ENCODE results near the gene TXK.
A peak's percentile ranks its signal among the peaks of the same experiment; 100 is the strongest.
"Not testable (repeated sequence)": the region's sequence is repeated elsewhere in the genome, so short reads cannot be mapped to it uniquely, and the experiment has no call there.

The TXK gene

DNA sequence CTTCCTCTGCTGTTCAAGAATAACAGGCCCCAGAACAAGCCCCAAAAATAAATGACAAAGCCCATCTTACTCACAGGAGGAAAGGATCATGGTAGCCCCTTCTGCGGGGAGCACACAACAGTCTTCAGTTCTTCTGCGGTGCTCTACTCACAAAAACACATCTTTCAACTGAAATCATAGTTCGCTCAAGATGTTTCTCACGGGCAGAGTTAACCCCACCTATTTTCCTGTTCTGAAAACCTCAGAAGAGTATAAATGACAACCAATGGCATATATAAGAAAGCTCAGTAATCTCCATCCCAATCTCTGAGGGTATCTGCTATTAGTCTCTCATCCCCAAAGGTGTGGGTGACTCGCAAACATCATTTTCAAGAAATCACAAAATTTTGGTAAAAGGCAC is at the start of gene TXK:
Gene TXK, minus strand, starts transcription at position 170 of the 400 bp plus-strand sequence. Its CDS starts 80 bp downstream, at position 90.
- DNase-seq: no peak

DNA sequence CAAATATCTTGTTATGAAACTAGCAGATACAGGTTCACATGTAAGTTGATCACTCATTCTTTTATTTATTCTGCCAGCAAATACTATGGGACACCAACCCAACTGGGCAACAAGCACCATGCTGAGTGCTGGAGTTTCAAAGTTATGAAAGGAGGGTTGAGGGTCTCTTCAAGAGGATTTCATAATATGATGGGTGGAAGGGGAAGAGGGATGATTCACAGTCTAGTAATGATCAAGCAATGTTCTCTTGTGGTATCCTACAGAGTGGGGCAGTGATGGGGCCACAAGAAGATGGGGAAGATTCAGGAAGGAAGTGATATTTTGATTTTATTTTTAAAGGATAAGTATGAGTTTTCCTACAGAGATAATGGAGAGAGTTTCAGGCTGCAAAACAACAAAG is 46.2 kb upstream of the TXK start:
- no peak for DNase-seq

GRCh38 chr4:48178931-48179330 is 44.9 kb upstream of the TXK start:
- DNase-seq: no peak

DNA sequence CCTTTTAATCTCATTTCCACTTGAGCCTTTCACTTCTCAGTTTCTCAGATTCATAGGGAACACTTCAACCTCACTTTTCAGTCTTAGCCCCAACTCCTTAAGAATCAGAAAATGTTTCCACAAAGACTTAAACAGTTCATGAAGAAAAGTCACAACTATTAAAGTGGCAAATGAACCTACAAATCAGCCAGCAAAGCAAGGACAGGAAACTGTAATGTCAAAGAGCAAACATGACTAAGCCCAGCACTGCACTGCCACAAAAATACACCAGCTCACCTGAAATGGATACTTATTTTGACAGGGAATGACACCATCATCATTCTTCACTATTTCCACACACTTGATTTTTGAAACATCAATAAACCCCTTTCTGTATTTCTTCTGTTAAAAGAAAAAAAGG is 41.8 kb upstream of the TXK start:
- DNase-seq: no peak

GRCh38 chr4:48175328-48175727 is 41.3 kb upstream of the TXK start:
- DNase-seq: peak; percentile 60

DNA sequence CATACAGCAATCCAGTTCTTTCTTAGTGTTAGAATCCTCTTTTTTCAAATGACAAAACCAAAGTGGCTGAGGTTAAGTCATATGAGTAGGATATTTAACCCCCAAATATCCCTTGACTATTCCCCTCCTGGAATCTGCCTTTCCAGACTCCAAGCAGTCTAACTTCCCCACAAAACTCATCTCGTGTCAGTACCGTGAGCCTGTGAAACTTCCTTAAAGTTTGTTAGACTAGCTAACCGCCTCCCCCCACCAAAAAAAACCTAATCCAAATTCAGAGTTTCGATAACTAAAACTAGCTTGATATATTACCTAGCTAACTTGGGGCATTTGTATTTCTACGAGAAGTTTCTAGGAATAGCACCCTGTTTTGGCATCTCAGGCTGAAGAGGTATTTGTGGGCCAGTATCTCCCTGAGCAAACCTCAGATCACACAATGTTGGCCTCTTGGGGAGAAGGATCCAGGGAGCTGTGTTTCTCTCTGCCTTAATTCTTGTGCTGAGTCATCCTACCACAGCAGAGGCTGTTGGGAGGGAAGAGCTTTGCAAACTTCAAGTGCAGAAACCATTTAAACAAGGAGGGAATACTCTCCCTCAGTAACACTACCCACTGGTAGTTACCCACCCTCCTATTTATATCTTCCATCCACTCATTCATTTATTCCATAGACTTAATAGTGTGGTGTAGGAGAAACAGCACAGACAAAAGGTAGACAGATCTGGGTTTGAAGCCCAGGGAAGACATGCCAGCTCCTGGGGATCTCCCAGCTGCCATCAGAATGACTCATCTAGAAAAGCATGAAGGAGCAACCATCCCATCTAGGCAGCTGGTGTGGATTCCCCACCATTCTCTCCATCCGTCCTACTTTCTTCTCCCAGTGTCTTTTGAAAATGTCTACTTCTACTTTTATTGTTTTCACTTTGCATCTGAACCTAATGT is 39.3 kb upstream of the TXK start:
- peak; percentile 80 for DNase-seq

- DNase-seq: no peak
Observed at GRCh38 chr4:48172651-48173050, 38.6 kb upstream of the TXK start.

DNA sequence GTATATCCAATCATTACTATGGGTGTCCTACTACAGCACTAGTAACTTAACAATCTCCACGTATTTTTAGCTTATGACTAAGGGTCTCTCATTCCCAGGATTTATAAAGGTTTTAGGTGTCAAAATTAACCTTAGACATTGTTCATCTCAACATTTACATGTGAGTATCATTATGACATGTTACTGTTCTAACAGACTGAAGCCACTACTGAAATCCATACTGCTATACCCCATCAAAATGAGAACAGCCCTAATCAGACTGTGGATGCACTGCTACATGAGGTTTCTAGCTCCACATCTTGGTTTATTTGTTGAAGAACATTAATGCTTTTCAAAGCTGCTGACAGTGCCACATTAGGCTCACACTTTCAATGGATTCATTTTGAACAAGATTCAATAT is 35.6 kb upstream of the TXK start:
- DNase-seq: no peak

DNA sequence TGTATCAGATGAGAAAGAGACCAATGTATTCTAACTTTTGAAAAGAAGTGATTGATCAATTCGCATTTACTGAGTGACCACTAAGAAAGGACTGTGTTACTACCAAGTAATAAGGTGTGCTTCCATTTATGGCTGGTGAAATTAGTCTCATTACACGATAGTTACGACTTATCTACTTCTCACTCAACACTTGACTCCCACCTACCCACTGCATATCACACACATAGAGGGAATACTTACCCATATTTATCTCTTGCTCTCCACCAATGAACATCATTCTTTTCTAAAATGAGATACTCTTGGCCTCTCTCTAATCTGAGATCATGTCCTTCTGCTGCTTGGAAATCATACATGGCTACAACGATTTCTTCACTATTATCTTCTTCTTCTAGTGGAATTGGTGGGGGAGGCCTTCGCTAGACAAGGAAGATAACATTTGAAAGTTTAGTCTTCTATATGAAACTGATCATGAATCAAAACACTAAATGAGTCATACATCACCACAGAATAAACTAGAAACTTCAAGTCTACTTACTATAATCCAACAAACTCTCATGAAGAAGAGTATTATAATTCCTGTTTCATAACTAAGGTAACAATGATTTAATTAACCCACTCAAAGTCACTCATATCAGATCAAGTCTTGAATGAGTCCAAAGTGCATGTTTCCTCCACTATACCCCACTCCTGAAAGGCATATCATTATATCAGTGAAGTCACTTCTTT is 33.7 kb upstream of the TXK start:
- DNase-seq: no peak

GRCh38 chr4:48164561-48164960 is 30.5 kb upstream of the TXK start:
- not testable (repeated sequence) for DNase-seq

GRCh38 chr4:48163746-48164145 is 29.7 kb upstream of the TXK start:
- no peak for DNase-seq

DNA sequence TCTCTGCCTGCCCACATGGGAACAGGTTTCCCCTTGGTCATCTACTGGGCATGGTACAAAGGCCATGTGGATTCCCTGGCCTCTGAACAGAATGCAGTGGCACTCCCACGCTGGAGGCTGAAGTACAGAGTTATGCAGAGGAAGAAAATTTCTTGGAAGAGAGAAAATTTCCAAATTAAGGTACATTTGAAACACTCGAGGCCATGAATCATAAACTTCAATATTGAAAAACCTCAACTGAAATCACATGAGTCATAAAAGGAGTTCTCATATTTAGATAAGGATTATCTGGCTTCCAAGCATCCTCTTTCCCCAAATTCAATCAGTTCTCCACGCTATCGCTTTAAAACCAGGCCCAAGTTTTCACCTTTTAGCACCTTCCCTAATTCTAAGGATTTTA is 28.1 kb upstream of the TXK start:
- no peak for DNase-seq

- DNase-seq: no peak
Observed at GRCh38 chr4:48157271-48157670, 23.2 kb upstream of the TXK start.

DNA sequence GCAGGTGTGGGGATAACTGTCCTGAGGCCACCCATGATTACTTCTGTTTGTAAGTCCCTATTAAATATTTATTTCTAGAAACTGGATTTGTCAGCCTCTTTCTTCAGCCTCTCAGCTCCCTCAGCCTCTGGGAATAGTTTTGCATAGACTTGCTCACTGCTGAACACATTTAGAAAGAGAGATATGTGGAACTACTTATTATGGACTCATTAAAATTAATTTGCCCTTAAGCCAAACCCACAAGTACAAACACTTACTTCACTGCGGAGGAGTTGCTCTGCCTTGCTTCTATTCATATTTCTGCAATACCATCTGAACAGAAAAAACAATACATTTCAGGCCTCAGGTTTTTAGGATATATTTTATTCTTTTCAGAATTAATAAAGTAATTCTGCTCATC is 22.4 kb upstream of the TXK start:
- no peak for DNase-seq

- no peak for DNase-seq
Observed at GRCh38 chr4:48153791-48154550, 19.9 kb upstream of the TXK start.

DNA sequence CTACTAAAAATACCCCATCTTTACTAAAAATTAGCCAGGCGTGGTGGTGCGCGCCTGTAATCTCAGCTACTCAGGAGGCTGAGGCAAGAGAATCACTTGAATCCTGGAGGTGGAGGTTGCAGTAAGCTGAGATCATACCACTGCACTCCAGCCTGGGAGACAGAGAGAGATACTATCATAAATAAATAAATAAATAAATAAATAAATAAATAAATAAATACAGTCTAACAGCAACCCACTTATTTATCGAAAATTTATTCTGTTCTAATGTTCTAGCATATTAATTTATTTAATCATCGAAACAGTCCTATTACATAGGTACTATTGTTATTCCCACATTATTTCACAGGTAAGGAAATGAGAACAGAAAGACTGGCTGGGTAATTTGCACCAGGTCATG is 18.2 kb upstream of the TXK start:
- no peak for DNase-seq

GRCh38 chr4:48149827-48150370 is 15.8 kb upstream of the TXK start:
- DNase-seq: no peak

- no peak for DNase-seq
Observed at GRCh38 chr4:48147621-48148020, 13.6 kb upstream of the TXK start.

DNA sequence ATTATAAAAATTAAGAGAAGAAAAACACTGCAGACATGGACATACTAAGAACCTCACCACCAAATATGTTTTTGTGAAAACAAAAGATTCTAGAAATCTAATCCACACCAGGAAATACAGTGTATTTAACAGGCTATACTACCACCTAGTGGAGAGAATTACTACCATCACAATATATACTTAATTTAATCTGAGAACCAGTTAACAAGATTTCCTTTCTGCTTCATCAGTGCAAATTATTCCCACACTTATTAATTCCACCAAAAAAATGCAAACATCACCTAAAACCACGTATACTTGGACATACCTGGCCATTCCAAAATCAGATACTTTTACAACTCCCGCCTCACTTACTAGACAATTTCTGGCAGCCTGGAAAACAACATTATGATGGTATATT is 7.0 kb upstream of the TXK start:
- DNase-seq: no peak

GRCh38 chr4:48139691-48140090 is 5.6 kb upstream of the TXK start:
- no peak for DNase-seq

DNA sequence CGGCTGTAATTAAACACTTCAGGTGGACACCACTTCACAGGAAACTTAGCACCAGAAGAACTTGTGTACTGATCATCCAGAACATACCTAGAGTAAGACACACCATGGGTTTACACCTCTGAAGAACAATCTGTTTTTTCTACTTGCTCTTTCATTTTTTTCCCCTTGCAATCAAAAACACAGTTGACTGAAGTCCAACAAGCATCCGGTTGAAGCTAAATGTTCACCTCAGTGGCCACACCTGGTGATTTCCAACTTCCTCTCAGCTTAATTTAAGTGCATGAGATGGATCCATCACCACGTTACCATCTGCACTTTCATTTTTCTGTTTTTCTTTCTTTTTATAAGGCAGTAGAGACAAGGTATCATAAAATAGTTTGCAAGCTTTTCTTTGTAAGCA is 4.9 kb upstream of the TXK start:
- DNase-seq: no peak

- no peak for DNase-seq
Observed at GRCh38 chr4:48138511-48138910, 4.5 kb upstream of the TXK start.

GRCh38 chr4:48137846-48138245 is 3.8 kb upstream of the TXK start:
- no peak for DNase-seq

All from islet precursor cell (in vitro differentiated cells).